SKM-1 (cell line): Measurements from ENCODE around the gene HOMER2.
"Not testable (repeated sequence)": the region's sequence is repeated elsewhere in the genome, so short reads cannot be mapped to it uniquely, and the experiment has no call there.

Experiments
- DNase-seq: peaks from one replicate; lab custom pipeline; 2025; ENCODE audit not compliant: unreplicated experiment; lab: John Stamatoyannopoulos, UW

The HOMER2 gene

GRCh38 chr15:82966671-82967071, 14.2 kb upstream of the HOMER2 start:
- DNase-seq = no peak

- DNase-seq = no peak
These were observed 12.4 kb upstream of the HOMER2 start for GRCh38 chr15:82964890-82965289.

- DNase-seq = no peak
These were observed 11.2 kb upstream of the HOMER2 start for GRCh38 chr15:82963471-82964341.

GRCh38 chr15:82960766-82961165, 8.2 kb upstream of the HOMER2 start:
- DNase-seq = no peak

- no peak for DNase-seq
These were observed 6.9 kb upstream of the HOMER2 start for GRCh38 chr15:82959423-82959822.

GRCh38 chr15:82958638-82959037, 6.1 kb upstream of the HOMER2 start:
- no peak for DNase-seq

- no peak for DNase-seq
These were observed 905 bp downstream of the HOMER2 start for GRCh38 chr15:82951472-82952157.

- DNase-seq = no peak
These were observed 1.7 kb downstream of the HOMER2 start for GRCh38 chr15:82950746-82951370.

GRCh38 chr15:82950295-82950694, 2.2 kb downstream of the HOMER2 start:
- no peak for DNase-seq

GRCh38 chr15:82946155-82946701, 6.3 kb downstream of the HOMER2 start:
- DNase-seq = no peak

GRCh38 chr15:82945326-82945725, 7.2 kb downstream of the HOMER2 start:
- DNase-seq = no peak

- DNase-seq = no peak
These were observed 7.7 kb downstream of the HOMER2 start for GRCh38 chr15:82944821-82945220.

- no peak for DNase-seq
These were observed 8.5 kb downstream of the HOMER2 start for GRCh38 chr15:82944056-82944455.

GRCh38 chr15:82943176-82943575, 9.3 kb downstream of the HOMER2 start:
- DNase-seq = no peak

- no peak for DNase-seq
These were observed 9.8 kb downstream of the HOMER2 start for GRCh38 chr15:82942691-82943090.

GRCh38 chr15:82939678-82940077, 12.8 kb downstream of the HOMER2 start:
- not testable (repeated sequence) for DNase-seq

- DNase-seq = no peak
These were observed 14.8 kb downstream of the HOMER2 start for GRCh38 chr15:82937712-82938058.

- no peak for DNase-seq
These were observed 15.4 kb downstream of the HOMER2 start for GRCh38 chr15:82936966-82937711.

- no peak for DNase-seq
These were observed 17.1 kb downstream of the HOMER2 start for GRCh38 chr15:82935382-82935781.

GRCh38 chr15:82934100-82934880, 18.2 kb downstream of the HOMER2 start:
- DNase-seq = no peak
